ENCODE measurements around the gene KRT15. TPM values are rescaled to one million over a fixed set of nuclear protein-coding genes. Genes with fewer than 3 reads are reported as not detected.
A peak's percentile ranks its signal among the peaks of the same experiment; 100 is the strongest.

Gene KRT15
- total RNA-seq, 4 donors from 2014 or later: 12.3 to 44.5 (median 28.8) TPM

- H3K4me3 ChIP-seq: peak overlapping the region in 2 of 4 donors; percentile 3 to 12
- TF ChIP-seq, protein P1, sequence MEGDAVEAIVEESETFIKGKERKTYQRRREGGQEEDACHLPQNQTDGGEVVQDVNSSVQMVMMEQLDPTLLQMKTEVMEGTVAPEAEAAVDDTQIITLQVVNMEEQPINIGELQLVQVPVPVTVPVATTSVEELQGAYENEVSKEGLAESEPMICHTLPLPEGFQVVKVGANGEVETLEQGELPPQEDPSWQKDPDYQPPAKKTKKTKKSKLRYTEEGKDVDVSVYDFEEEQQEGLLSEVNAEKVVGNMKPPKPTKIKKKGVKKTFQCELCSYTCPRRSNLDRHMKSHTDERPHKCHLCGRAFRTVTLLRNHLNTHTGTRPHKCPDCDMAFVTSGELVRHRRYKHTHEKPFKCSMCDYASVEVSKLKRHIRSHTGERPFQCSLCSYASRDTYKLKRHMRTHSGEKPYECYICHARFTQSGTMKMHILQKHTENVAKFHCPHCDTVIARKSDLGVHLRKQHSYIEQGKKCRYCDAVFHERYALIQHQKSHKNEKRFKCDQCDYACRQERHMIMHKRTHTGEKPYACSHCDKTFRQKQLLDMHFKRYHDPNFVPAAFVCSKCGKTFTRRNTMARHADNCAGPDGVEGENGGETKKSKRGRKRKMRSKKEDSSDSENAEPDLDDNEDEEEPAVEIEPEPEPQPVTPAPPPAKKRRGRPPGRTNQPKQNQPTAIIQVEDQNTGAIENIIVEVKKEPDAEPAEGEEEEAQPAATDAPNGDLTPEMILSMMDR (IDR thresholded peaks at IDR 0.05): no peak
- no peak for TF ChIP-seq POLR2A (IDR thresholded peaks at IDR 0.05)
- DNase-seq: no peak
- H3K27ac ChIP-seq: peak overlapping the region in 3 of 4 donors; percentile 32 to 86 (median 77)
- peaks cover 0 to 18% (median 3%) of the 10 kb centered on the region in 4 donors for H3K4me1 ChIP-seq
- H3K36me3 ChIP-seq: no peaks in the 10 kb centered on the region
- H3K9me3 ChIP-seq: peaks cover 0 to 3% (median 0%) of the 10 kb centered on the region in 4 donors
- H3K27me3 ChIP-seq: no peaks in the 10 kb centered on the region
These were observed 23.7 kb upstream of the KRT15 start for GRCh38 chr17:41542357-41542756.

DNA sequence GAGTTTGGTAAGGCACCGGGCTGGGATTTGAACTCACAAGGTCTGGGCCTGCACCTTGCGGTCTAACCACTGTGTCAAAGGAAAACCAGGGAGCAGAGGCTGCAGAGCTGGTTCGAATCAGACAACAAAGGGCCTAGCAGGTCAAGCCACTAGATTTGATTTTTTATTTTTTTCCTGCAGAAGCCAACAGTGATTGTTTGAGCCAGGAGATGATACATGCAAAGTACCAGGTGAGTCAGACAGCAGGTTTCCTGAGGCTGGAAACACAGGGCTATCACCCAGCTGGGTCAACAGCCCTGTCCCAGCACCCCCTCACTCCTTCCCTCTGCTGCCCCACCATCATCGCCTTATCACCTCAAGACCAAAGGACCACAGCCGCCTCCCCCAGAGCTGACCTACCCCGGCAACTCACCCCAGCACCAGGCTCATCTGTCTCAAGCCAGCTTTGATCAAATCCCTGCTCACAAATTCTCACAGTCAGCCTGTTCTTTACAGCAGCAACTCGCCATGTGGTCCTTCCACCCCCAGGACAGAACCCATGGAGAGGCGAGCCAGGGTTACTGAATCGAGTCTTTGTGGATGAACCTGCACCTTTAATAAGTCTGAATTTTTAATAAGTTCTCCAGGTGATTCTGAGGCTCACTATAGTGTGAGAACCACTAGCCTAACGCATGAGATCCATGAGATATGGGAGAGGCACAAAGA is 22.4 kb upstream of the KRT15 start:
- no peak for DNase-seq

DNA sequence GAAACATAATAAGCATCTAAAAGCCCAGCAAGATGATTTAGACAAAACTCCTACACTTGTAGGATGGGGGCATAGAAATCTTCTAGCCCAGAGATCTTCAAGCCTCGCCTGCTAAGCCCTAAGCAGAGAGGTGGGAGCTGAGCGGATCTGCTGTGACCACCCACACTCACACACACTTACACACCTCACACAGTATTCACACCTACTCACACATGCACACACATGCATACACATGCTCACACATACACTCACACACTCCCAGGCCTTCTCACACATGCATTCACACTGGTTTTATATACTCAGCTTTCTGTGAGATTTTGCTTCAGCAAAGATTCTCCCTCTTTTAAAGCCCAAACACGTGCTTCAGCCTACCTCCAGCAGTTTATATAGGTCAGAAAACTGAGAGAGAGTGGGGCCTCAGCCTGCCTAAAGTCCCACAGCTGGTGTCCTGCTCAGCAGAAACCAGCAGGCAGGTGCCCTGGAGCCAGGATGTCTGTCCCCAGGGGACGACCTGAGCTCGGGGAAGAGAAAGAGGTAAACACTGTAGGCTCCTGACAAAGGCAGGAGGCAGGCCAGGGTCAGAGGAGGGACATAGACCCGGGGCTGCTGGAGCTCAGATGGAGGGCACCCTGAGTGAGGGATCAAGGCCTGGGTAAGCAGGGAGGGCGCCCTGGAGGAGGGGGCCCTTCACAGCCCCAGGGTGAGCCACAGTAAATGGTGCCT is 21.4 kb upstream of the KRT15 start:
- peaks cover 0 to 15% (median 3%) of the 10 kb centered on the region in 4 donors for H3K4me1 ChIP-seq
- H3K4me3 ChIP-seq: no peak overlapping the region
- no peaks in the 10 kb centered on the region for H3K27me3 ChIP-seq
- H3K9me3 ChIP-seq: no peaks in the 10 kb centered on the region
- no peaks in the 10 kb centered on the region for H3K36me3 ChIP-seq
- no peak for DNase-seq
- H3K27ac ChIP-seq: peak overlapping the region in 2 of 4 donors; percentile 77 to 82
- TF ChIP-seq, protein P1 (IDR thresholded peaks at IDR 0.05): no peak
- no peak for TF ChIP-seq POLR2A (IDR thresholded peaks at IDR 0.05)

More for the DNA sequence above, 22.4 kb upstream of the KRT15 start:
- no peaks in the 10 kb centered on the region for H3K36me3 ChIP-seq
- H3K27ac ChIP-seq: peak overlapping the region in 2 of 4 donors; percentile 77 to 82
- no peaks in the 10 kb centered on the region for H3K9me3 ChIP-seq
- TF ChIP-seq, protein P1 (IDR thresholded peaks at IDR 0.05): no peak
- peak in 1 of 2 donors; percentile 16 for TF ChIP-seq POLR2A (IDR thresholded peaks at IDR 0.05)
- no peaks in the 10 kb centered on the region for H3K27me3 ChIP-seq
- peaks cover 0 to 17% (median 3%) of the 10 kb centered on the region in 4 donors for H3K4me1 ChIP-seq
- H3K4me3 ChIP-seq: no peak overlapping the region

- no peaks in the 10 kb centered on the region for H3K27me3 ChIP-seq
- no peaks in the 10 kb centered on the region for H3K36me3 ChIP-seq
- peaks cover 0 to 11% (median 3%) of the 10 kb centered on the region in 4 donors for H3K4me1 ChIP-seq
- no peak overlapping the region for H3K4me3 ChIP-seq
- H3K27ac ChIP-seq: no peak overlapping the region
- TF ChIP-seq, protein P1 (IDR thresholded peaks at IDR 0.05): no peak
- no peak for TF ChIP-seq POLR2A (IDR thresholded peaks at IDR 0.05)
- no peak for DNase-seq
- no peaks in the 10 kb centered on the region for H3K9me3 ChIP-seq
These were observed 20.4 kb upstream of the KRT15 start for GRCh38 chr17:41539071-41539492.

GRCh38 chr17:41538565-41538991 is 19.9 kb upstream of the KRT15 start:
- H3K4me1 ChIP-seq: peaks cover 0 to 10% (median 3%) of the 10 kb centered on the region in 4 donors
- TF ChIP-seq, protein P1 (IDR thresholded peaks at IDR 0.05): no peak
- no peak for TF ChIP-seq POLR2A (IDR thresholded peaks at IDR 0.05)
- H3K27me3 ChIP-seq: no peaks in the 10 kb centered on the region
- H3K4me3 ChIP-seq: no peak overlapping the region
- H3K36me3 ChIP-seq: no peaks in the 10 kb centered on the region
- H3K9me3 ChIP-seq: no peaks in the 10 kb centered on the region
- no peak overlapping the region for H3K27ac ChIP-seq
- no peak for DNase-seq
